Upper lobe of left lung (tissue), 6 donors: ENCODE measurements around the gene BNIP1. TPM values are rescaled to one million over a fixed set of nuclear protein-coding genes. Genes with fewer than 3 reads are reported as not detected.

Experiments
- ATAC-seq, 2 donors: fragments of 200-7000 bp; cut with Tn5 transposase; one replicate each; pipeline ENCODE4 v1.9.1; 2022; ENCODE audit warnings: mild to moderate bottlenecking in 2 of 2, moderate library complexity in 2 of 2; ENCODE audit not compliant: low FRiP score in 2 of 2
- DNase-seq, 2 donors: peaks; one replicate each; pipeline ENCODE4 v3.0.0-alpha.2; 2019 to 2020
- H3K27ac ChIP-seq, 4 donors: fragments of 200-600 bp; sonication (generic); one replicate each; pipeline ENCODE4 v1.5.1; 2016 to 2019
- H3K27me3 ChIP-seq, 4 donors: fragments of 200-600 bp; sonication (generic); one replicate each; pipeline ENCODE4 v1.5.1; 2017 to 2019
- H3K36me3 ChIP-seq, 4 donors: fragments of 200-600 bp; sonication (generic); one replicate each; pipeline ENCODE4 v1.5.1; 2016 to 2019
- H3K4me1 ChIP-seq, 4 donors: fragments of 200-600 bp; sonication (generic); one replicate each; pipeline ENCODE4 v1.5.1; 2018 to 2019
- H3K4me3 ChIP-seq, 4 donors: fragments of 200-600 bp; sonication (generic); one replicate each; pipeline ENCODE4 v1.5.1; 2017 to 2019; ENCODE audit warnings: mild to moderate bottlenecking in 2 of 4, moderate library complexity in 1 of 4
- H3K9me3 ChIP-seq, 4 donors: fragments of 200-600 bp; sonication (generic); one replicate each; pipeline ENCODE4 v1.5.1; 2018 to 2019
- EP300 ChIP-seq, 4 donors: sonication (generic); formaldehyde crosslinking; IDR thresholded peaks; one replicate each; pipeline ENCODE4 v1.5.1; 2017; ENCODE audit warnings: antibody characterized with exemption in 4 of 4, control low read depth in 2 of 4
- POLR2A ChIP-seq, 4 donors: fragments of 450-650 bp; IDR thresholded peaks; one replicate each; pipeline ENCODE4 v1.5.1; 2016 to 2017; ENCODE audit warnings: antibody characterized with exemption in 4 of 4, mild to moderate bottlenecking in 2 of 4
- POLR2AphosphoS5 ChIP-seq, 2 donors: sonication (generic); formaldehyde crosslinking; IDR thresholded peaks; one replicate each; pipeline ENCODE4 v1.5.1; 2017; ENCODE audit warnings: antibody characterized with exemption in 2 of 2
- WGBS, 2 donors: methylation state at CpG; one replicate each; pipeline ENCODE4 v1.1.5; 2017 to 2018; 5-methylcytosine and 5-hydroxymethylcytosine counted together
- total RNA-seq, 6 donors: library from RNA; depleted of rRNA in 4 of 6; stranded (reverse); fragments of >200 nt in 4 of 6; gene quantifications; one replicate each; pipeline versions ENCODE4 v1.1.0 to v1.2.1, GENCODE V29; 2016 to 2021
- TF ChIP-seq, protein P1 (sequence below), 6 experiments: fragments of 450-650 bp in 4 of 6; fragments of 200-600 bp in 2 of 6; sonication (generic) in 2 of 6; IDR thresholded peaks; one replicate each; pipeline ENCODE4 v1.5.1; 2016 to 2019; ENCODE audit warnings: antibody characterized with exemption in 6 of 6
- donor health status: DM: no; HTN: no; CAD: no; lungs with moderate emphysema.
- donor health status: DM: no; HTN: yes; CAD: no; lungs with severe emphysema.

BNIP1 gene
- total RNA-seq, 6 donors from 2014 or later: 2.1 to 12.5 (median 10.6) TPM

DNA sequence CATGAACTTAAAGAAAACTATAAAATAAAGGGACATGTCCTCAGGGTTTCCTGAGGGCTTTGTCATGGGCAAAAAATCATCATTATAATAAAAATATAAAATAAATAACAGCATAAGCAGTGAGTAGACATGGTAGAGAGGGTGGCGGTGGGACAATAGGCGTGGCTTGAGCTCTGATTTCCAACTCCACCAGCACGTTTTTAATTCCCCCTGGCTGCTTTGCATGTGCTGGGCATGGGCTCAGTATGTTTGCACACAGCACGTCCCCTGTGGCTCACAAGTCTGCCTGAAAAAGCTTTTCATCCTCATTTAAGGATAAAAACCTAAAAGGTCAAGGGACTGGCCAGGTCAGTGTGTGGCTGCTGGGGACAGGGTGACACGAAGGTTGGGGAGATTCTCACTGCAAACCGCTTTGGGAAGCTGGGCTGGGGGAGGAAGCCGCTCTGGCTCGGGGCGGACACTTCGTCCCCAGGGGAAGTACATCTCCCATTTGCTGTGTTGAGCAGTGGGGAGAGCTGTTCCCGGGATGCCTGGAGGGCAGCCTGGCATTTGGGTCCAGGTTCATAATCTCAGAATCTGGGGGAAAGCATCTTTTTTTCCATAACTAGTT lies 58.0 kb downstream of the BNIP1 start:
- H3K27ac ChIP-seq: no peak overlapping the region
- no peaks in the 10 kb centered on the region for H3K36me3 ChIP-seq
- ATAC-seq (no peak), DNase-seq (no peak)
- no peaks in the 10 kb centered on the region for H3K4me1 ChIP-seq
- no peak overlapping the region for H3K4me3 ChIP-seq
- peaks cover 0 to 13% (median 7%) of the 10 kb centered on the region in 4 donors for H3K9me3 ChIP-seq
- WGBS, 2 donors: 8 to 9% methylated on average over 7 to 11 of the region's 11 CpGs
- no peak for TF ChIP-seq POLR2A (IDR thresholded peaks at IDR 0.05)
- TF ChIP-seq EP300 (IDR thresholded peaks at IDR 0.05): no peak
- TF ChIP-seq POLR2AphosphoS5 (IDR thresholded peaks at IDR 0.05): no peak
- peaks cover 0 to 6% (median 0%) of the 10 kb centered on the region in 4 donors for H3K27me3 ChIP-seq

GRCh38 chr5:173204185-173204979 lies 60.1 kb downstream of the BNIP1 start:
- TF ChIP-seq, protein P1, sequence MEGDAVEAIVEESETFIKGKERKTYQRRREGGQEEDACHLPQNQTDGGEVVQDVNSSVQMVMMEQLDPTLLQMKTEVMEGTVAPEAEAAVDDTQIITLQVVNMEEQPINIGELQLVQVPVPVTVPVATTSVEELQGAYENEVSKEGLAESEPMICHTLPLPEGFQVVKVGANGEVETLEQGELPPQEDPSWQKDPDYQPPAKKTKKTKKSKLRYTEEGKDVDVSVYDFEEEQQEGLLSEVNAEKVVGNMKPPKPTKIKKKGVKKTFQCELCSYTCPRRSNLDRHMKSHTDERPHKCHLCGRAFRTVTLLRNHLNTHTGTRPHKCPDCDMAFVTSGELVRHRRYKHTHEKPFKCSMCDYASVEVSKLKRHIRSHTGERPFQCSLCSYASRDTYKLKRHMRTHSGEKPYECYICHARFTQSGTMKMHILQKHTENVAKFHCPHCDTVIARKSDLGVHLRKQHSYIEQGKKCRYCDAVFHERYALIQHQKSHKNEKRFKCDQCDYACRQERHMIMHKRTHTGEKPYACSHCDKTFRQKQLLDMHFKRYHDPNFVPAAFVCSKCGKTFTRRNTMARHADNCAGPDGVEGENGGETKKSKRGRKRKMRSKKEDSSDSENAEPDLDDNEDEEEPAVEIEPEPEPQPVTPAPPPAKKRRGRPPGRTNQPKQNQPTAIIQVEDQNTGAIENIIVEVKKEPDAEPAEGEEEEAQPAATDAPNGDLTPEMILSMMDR (IDR thresholded peaks at IDR 0.05): peak; percentile 29 to 63 (median 42)
- TF ChIP-seq POLR2A (IDR thresholded peaks at IDR 0.05) (no peak), EP300 (IDR thresholded peaks at IDR 0.05) (no peak)
- DNase-seq: no peak
- peaks cover 0 to 6% (median 0%) of the 10 kb centered on the region in 4 donors for H3K27me3 ChIP-seq
- WGBS, 2 donors: 91 to 93% methylated on average over 6 of the region's 6 CpGs
- ATAC-seq: no peak
- no peaks in the 10 kb centered on the region for H3K36me3 ChIP-seq
- no peak overlapping the region for H3K27ac ChIP-seq
- H3K4me1 ChIP-seq: no peaks in the 10 kb centered on the region
- H3K4me3 ChIP-seq: no peak overlapping the region
- peaks cover 0 to 11% (median 7%) of the 10 kb centered on the region in 4 donors for H3K9me3 ChIP-seq

- Histone ChIP-seq H3K27me3 (peaks cover 0 to 6% (median 0%) of the 10 kb centered on the region in 4 donors), H3K27ac (no peak overlapping the region), H3K4me1 (no peaks in the 10 kb centered on the region), H3K4me3 (no peak overlapping the region), H3K36me3 (no peaks in the 10 kb centered on the region), H3K9me3 (no peaks in the 10 kb centered on the region)
- TF ChIP-seq, protein P1 (IDR thresholded peaks at IDR 0.05): no peak
- TF ChIP-seq POLR2AphosphoS5 (IDR thresholded peaks at IDR 0.05): no peak
- TF ChIP-seq POLR2A (IDR thresholded peaks at IDR 0.05): no peak
- TF ChIP-seq EP300 (IDR thresholded peaks at IDR 0.05): no peak
- ATAC-seq: no peak
- no peak for DNase-seq
- WGBS, 2 donors: 65 to 81% methylated on average over 6 of the region's 6 CpGs
These were observed 61.6 kb downstream of the BNIP1 start for GRCh38 chr5:173205916-173206315.

GRCh38 chr5:173208296-173208695 lies 64.0 kb downstream of the BNIP1 start:
- Histone ChIP-seq H3K27ac (no peak overlapping the region), H3K9me3 (no peaks in the 10 kb centered on the region), H3K36me3 (no peaks in the 10 kb centered on the region), H3K4me3 (no peak overlapping the region), H3K4me1 (no peaks in the 10 kb centered on the region), H3K27me3 (no peaks in the 10 kb centered on the region)
- no peak for ATAC-seq
- no peak for DNase-seq
- WGBS, 2 donors: 88 to 92% methylated on average over 6 to 7 of the region's 7 CpGs
- TF ChIP-seq, protein P1 (IDR thresholded peaks at IDR 0.05): no peak
- TF ChIP-seq EP300 (IDR thresholded peaks at IDR 0.05) (no peak), POLR2AphosphoS5 (IDR thresholded peaks at IDR 0.05) (no peak), POLR2A (IDR thresholded peaks at IDR 0.05) (no peak)

- Histone ChIP-seq H3K4me1 (no peaks in the 10 kb centered on the region), H3K27me3 (no peaks in the 10 kb centered on the region), H3K9me3 (no peaks in the 10 kb centered on the region), H3K4me3 (no peak overlapping the region), H3K27ac (no peak overlapping the region), H3K36me3 (no peaks in the 10 kb centered on the region)
- ATAC-seq: no peak
- no peak for TF ChIP-seq POLR2AphosphoS5 (IDR thresholded peaks at IDR 0.05)
- TF ChIP-seq EP300 (IDR thresholded peaks at IDR 0.05): no peak
- TF ChIP-seq, protein P1 (IDR thresholded peaks at IDR 0.05): no peak
- no peak for TF ChIP-seq POLR2A (IDR thresholded peaks at IDR 0.05)
- no peak for DNase-seq
- 92 to 100% methylated on average over 3 to 8 of the region's 8 CpGs for WGBS, 2 donors
These were observed 66.5 kb downstream of the BNIP1 start for GRCh38 chr5:173210877-173211276.
